CD4-positive, alpha-beta T cell treated with Interferon gamma for 1 hour (primary cell): ENCODE results near the gene TBC1D8.
A peak's percentile ranks its signal among the peaks of the same experiment; 100 is the strongest.

Experiments used
- DNase-seq: peaks from one replicate; pipeline ENCODE4 v3.0.0-alpha.2; 2020

Gene TBC1D8

GRCh38 chr2:101161658-101162057, 10.5 kb upstream of the TBC1D8 start:
- DNase-seq: no peak

DNA sequence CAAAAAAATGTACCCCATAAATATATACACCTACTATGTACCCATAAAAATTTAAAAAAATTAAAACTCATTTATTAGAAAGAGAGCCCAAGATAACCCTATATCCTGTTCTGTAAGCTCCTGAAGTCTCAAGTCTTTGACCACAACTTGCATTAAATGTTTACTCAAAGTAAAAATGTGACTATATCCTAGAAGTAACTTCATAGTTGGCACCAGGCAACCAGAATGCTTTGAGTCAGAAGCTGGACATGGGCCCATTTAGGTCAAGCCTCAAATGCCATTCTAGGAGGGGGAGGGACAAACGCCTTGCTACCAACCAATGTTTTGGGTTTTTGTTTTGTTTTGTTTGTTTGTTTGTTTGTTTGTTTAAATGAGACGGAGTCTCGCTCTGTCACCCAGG, 9.3 kb upstream of the TBC1D8 start:
- DNase-seq: no peak

GRCh38 chr2:101159526-101159925, 8.3 kb upstream of the TBC1D8 start:
- no peak for DNase-seq

- no peak for DNase-seq
Observed at GRCh38 chr2:101157272-101157671, 6.1 kb upstream of the TBC1D8 start.

- no peak for DNase-seq
Observed at GRCh38 chr2:101153787-101154186, 2.6 kb upstream of the TBC1D8 start.

DNA sequence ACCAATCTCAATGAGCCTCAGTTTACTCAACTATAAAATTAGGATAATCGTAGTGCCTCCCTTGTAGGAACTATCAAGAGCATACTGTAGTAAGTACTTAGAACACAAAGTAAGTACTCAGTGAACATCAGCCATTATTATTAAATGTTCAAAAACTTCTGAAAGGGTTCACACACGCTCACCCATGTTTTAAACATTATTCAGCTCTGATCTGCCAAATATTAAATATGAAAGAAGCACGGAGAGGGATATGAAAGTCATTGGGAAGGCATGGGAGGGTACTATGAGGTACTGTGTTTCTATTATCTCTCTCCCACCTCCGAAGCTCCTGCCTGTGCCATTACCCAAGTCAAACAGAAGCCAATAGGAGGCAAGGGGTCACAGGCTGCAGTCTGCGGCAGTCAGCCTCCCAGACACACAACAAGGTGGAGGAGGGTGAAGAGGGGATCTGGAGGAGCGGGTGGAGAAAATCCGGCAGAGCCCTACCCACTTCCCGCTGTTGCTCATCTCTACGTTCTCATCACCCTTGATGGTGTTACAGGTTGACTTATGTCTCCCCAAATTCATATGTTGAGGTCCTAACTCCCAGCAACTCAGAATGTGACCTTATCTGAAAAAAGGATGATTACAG, 2.0 kb upstream of the TBC1D8 start:
- no peak for DNase-seq

GRCh38 chr2:101152272-101153076, 1.3 kb upstream of the TBC1D8 start:
- DNase-seq: peak; percentile 31

DNA sequence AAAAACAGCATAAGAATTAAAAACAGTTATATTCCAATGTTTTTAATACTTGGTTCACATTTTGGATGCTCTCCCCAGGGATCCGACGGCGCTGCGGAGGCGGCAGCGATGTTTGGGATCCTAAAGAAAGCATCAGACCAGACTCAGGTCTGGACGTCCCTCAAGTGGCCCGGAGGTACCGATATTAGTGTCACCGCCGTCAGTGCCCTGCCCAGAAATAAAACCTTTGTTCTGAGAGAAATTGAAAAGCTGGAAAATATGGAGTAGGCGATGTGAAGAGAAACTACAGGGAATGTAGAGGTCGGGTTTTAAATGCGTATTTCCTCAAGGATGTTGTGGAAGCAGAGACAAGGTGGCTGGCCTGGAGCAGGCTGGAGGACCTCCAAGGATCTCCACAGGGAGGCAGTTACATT, 683 bp upstream of the TBC1D8 start:
- DNase-seq: no peak

DNA sequence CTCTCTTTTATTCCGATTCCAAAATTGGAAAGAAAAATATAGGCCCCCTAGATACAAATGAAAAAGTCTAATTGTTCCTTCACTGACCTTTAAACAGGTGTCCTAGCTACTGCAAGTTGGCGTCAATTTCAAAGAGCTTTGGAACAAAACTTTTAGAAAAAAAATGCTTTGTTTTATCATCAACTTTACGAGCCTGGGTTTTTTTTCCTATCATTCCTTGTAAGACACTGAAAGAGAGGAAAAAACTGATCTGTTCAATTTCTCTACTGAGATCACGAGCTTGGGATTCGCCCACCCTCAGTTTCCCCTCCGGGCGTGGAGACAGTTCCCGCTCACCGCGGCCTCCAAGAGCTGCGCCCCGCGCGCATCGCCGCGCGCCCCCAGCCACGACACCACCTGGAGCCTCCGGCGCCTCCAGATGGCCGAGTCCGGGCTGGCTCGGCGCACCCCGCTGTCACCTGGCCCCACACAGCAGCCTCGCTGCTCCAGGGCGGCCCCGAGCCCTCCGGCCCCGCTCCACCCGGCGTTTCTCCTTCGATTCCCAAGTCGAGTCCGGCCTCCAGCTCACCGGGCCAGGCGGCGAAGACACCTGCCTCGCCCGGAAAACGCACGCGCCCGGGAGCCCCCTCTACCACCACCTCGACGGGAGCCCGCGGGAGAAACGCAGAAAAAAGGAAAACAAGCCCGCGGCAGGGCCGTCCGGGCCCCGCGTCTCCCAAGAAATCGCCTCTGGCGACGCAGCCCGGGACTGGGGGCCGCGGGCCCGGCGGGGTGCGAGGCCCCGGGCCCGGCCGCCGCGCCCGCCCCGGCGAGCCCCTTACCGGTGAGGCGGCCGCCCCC, 656 bp downstream of the TBC1D8 start:
- no peak for DNase-seq

- no peak for DNase-seq
Observed at GRCh38 chr2:101149241-101150192, 1.7 kb downstream of the TBC1D8 start.

DNA sequence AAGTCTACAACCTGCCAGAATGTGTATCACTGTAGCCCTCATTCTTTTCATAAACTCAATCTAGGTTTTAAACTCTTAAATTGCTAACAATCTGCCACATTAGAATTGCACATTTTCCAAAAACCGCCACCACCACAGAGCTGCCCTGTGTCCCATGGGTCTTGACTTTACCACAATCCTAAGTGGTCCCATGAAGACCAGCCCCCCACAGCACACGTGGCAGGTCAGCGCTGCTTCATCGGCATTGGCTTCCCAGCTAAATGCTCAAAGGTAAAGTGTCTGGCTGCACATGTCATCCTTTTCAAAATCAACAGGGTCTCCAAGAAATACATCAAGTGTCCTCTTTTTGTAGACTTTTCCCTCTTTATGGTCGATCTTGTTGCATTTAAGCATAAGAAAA, 2.4 kb downstream of the TBC1D8 start:
- no peak for DNase-seq

DNA sequence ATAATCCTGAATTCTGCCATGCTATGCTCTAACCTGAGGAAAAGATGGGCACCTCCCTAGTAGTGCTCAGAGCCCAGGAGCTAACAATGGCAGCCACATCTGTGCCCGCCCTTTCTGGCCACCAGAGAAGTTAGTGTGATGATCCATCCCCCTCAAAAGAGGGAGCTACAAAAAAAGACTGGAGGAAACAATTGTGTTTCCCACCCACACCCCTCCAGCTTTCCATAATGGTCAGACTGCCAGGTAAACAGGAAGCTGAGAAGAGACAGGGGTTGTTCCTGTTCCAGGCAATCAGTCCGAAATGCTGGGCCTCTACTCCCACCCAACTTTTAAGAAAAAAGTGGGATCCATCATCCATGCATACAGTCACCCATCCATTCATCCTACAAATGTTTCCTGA, 3.2 kb downstream of the TBC1D8 start:
- no peak for DNase-seq

DNA sequence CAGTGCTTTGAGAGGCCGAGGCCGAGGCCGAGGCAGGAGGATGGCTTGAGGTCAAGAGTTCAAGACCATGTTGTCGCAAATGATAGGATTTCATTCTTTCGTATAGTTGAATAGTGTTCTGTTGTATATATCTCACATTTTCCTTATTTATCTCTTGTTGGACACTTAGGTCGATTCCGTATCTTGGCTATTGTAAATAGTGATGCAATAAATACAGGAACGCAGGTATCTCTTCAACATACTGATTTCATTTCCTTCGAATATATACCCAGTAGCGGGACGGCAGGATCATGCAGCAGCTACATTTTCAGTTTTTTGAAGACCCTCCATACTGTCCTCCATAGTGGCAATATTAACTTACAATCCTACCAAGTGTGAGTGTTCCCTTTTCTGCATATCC, 4.1 kb downstream of the TBC1D8 start:
- no peak for DNase-seq

- no peak for DNase-seq
Observed at GRCh38 chr2:101146535-101146934, 4.6 kb downstream of the TBC1D8 start.

DNA sequence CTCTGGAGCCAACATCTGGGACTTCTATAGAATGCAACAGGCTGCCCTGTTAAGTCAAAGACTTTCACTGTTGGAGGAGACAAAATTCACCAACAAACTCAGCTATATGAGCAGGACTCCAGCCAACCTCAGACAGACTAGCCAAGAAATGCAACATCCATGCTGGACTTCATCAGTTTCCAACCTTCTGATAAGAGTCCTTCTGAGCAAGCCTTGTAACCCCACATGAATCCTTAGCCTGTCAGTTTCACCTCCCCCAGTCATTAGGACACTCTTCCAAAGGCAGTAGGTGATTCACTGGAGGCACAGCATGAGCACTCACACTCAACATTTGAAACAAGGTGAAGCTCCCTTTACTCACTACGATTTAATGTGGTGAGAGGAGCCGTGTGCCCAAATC, 5.8 kb downstream of the TBC1D8 start:
- no peak for DNase-seq

DNA sequence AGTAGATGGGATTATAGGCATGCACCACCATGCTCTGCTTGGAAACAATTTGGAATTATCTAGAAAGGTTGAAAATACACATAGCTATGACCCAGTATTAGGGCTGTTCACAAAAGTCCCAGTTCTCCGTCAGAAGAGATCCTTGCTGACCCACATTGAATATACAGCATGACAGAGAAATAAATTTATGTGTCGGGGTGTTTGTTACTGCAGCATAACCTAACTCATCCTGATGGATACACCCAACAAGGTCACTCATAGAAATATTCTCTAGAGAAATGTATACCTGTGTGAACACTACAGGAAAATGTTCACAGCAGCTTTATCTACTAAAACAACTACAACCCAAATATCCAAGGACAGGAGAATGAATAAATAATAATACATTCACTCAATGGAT, 9.0 kb downstream of the TBC1D8 start:
- no peak for DNase-seq

GRCh38 chr2:101140978-101141655, 10.1 kb downstream of the TBC1D8 start:
- no peak for DNase-seq

DNA sequence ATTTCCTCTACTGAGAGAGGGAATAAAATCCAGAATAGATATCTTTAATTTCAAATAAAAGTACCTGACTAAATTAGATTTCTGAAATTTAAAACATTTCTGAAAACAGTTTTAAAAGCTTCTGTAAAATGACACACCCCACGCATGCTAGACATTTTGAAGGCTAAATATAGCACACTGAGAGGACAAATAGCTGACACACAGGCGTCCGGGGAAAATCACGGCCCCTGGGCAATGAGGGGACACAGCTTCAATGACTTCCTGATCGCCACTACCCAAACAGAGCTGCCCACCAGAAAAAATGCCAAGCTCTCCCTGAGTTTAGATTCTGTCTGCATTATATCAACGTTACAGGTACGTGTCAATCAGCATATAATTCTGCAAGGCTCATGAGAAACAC, 10.9 kb downstream of the TBC1D8 start:
- DNase-seq: no peak

GRCh38 chr2:101139495-101139894, 11.7 kb downstream of the TBC1D8 start:
- DNase-seq: no peak

DNA sequence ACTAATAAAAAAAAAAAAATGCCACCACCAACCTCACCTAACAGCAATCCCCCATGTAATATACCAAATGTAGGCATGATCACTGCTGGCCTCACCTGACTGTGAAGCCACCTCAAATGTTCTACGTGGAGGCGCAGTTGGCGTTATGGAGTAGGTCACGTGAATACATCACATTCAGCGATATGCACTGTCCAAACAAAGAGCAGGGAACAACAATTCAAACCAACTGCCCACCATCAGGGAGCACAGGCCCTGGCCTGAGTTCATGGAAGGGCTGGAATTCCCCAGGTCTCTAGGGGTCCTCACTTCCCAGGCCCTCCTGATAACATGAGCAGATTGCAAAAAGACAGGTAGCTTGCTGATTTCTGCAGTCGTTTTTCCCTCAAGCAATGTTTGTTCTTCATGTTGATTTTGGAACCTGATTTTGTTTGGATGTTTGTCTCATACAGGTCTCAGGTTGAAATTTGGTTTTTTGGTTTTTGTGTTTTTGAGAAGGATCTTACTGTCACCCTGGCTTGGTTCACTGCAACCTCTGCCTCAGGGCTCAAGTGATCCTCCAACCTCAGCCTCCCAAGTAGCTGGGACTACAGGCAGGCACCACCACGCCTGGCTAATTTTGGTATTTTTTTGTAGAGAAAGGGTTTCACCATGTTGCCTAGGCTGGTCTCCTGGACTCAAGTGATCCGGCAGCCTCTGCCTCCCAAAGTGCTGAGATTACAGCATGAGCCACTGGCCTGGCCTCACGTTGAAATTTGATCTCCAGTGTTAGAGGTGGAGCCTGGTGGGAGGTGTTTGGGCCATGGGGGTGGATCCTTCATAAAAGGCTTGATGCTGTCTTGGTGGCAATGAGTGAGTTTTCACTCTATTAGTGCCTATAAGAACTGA, 15.5 kb downstream of the TBC1D8 start:
- no peak for DNase-seq
